IPS-NIHi7 (cell line): Measurements from ENCODE around the gene ALDH1L1.

Source experiments
- DNase-seq: peaks from one replicate; pipeline ENCODE4 v3.0.0; 2012; ENCODE audit warnings: mixed read lengths; ENCODE audit errors: extremely low spot score

ALDH1L1 gene

GRCh38 chr3:126154391-126155279, 25.8 kb downstream of the ALDH1L1 start:
- DNase-seq, result peak; percentile 2

DNA sequence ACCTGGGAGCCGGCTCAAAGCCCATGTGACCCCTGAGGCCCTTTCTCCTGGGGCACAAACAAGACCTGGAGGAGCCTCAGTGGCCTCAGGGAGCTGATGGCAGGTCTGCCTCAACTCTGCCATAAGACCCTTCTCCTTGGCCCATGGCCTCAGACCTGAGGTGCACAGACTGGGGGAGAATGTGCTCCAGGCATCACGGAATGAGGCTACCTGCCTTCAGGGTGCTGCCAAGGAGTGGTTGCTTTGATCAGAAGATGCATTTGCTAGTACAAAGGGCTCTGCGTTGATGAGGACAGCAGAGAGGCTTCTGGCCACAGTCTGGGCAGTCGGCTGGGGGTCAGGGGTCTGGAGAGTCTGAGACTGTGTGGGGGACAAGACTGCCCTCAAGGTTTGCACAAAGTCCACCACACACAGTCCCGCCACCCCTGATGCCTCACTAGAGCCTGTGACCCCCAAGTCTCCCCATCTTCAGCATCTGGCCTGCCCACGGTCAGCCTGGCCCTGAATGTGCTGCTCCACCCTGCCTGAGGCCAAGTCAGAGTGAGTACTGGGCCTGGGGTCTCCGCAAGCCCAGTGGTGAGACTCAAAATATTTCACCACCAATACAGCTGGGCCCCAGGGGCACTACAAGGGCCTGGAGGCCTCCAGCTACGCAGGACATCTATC, 26.6 kb downstream of the ALDH1L1 start:
- DNase-seq, result peak; percentile 5

DNA sequence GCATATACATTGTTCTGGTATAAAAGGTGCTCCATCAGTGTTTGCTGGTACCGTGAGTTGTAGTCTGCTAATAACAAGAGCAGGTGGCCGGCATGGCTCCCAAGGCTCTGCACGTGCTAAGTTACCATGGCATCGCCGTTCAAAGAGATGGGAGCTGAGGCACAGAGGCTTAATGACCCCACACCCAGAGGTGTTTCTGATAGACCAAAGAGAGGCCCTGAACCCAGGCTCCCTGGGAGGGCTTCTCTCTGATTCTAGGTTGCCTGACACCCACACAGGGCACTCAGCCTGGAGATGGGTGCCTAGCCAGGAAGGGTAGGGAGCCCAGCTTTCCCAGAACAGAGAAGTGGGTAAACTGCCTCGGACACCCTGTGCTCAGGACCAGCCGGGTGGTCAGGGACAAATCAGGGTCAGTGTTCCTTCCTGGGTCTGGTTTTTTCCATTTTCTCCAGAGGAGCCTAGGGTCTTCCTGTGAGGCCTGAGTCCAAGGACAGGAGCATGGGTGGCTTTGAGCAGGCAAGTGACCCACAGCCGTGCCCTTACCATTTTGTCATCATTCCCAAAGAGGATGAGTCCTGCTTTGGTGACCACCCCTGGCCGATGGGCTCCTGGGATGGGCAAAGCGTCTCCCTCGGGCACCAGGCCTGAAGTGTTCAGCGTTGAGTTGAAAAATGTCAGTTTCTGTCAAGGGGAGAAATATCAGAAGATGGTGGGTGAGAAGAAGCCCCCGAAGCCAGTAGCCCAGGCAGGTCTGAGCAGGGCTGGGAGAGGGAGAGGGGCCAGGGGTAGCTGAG, 27.3 kb downstream of the ALDH1L1 start:
- peak; percentile 4 for DNase-seq

GRCh38 chr3:126152458-126152857, 27.9 kb downstream of the ALDH1L1 start:
- DNase-seq, result peak; percentile 2

GRCh38 chr3:126151562-126152302, 28.7 kb downstream of the ALDH1L1 start:
- DNase-seq, result no peak

DNA sequence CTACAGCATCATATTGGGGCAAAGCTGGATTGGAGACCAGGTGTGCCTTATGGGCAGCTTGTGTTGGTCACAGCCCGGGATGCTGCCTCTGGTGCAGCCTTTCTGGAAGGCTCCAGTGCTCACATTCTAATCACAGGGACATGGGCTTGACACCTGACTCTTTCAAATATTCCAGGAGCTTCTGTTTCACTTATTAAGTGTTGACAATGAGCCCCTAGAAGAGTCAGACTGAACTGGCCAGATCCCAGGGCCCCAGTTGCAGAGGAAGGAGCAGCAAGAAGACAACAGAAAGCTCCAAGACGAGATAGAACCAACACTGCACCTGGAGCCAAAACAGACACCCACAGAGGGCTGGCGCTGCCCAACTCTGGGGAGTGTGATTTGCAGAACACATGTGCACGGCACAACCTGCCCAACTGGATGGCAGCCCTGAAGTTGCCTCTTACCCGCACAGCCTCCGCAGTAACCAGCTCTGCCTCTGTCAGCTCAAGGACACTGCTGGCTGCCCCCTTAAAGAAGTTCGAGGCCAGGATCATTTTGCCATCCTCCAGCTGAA, 30.3 kb downstream of the ALDH1L1 start:
- DNase-seq, result peak; percentile 2

DNA sequence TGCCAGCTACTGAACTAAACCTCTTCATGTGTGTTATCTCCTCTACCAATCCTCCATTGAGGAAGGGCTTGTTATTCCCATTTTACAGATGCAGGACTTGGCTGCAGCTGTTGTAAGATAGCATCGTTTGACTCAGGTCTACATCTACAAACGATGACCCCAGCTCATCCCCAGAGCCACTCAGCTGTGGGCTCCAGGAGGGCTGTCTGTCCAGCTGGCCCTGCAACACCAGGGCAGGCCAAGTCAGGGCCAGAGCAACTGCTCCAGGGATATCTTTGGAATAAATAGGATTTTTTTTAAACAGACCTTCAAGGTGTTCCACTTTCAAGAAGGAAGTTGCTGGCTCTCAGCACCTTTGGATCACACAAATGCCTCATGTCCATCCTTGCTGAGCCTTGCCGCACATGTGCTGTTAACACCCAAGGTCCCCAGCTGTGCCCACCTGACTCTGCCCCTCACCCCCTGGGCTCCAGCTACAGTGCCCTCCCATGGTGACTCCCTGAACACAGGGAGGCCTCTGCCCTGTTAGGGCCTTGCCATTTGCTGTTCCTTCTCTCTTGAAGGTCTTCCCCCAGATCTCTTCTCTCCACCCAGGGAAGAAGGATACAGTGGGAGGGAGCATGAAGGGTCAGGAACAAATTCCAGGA, 31.0 kb downstream of the ALDH1L1 start:
- no peak for DNase-seq

- DNase-seq, result no peak
Measured at GRCh38 chr3:126147932-126148683, 32.3 kb downstream of the ALDH1L1 start.

DNA sequence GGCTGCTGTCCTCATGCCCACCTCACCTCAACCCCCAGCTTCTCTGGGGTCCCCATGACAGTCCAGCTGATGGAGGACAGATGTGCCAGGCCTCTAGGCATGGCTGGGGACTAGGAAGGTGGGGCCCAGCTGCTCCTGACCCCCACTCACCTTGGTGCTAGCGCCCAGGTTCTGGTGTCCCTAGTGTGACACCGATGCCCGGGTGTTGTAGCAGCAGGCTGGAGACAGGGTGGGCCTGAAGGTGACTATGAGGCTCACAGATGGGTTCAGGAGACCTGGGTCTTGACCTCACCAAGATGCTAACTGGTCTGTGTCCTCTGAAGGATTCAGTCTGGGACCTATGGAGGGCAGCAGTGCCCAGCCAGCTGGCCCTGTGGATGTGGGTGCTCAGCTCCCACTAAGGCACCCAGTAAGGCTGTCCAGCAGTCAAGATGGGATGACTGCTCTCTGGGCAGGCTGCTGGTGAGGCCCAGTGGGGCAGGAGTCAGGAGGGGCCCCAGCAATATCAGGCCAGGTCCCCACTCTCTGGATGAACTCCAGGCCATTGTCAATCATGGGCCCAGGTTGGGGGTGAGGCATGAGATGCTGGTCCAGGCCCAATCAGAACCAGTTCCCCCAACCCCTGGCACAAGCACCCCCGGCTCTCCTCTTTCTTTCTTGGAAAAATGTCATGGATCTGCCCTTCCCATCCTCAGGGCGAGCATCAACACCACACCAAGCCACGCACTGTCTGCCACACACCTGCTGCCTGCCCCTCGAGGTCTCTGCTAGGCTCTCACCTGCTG, 33.0 kb downstream of the ALDH1L1 start:
- no peak for DNase-seq

- no peak for DNase-seq
Measured at GRCh38 chr3:126146525-126147146, 33.8 kb downstream of the ALDH1L1 start.

GRCh38 chr3:126146034-126146433, 34.4 kb downstream of the ALDH1L1 start:
- no peak for DNase-seq

- DNase-seq, result no peak
Measured at GRCh38 chr3:126142652-126143051, 37.7 kb downstream of the ALDH1L1 start.

DNA sequence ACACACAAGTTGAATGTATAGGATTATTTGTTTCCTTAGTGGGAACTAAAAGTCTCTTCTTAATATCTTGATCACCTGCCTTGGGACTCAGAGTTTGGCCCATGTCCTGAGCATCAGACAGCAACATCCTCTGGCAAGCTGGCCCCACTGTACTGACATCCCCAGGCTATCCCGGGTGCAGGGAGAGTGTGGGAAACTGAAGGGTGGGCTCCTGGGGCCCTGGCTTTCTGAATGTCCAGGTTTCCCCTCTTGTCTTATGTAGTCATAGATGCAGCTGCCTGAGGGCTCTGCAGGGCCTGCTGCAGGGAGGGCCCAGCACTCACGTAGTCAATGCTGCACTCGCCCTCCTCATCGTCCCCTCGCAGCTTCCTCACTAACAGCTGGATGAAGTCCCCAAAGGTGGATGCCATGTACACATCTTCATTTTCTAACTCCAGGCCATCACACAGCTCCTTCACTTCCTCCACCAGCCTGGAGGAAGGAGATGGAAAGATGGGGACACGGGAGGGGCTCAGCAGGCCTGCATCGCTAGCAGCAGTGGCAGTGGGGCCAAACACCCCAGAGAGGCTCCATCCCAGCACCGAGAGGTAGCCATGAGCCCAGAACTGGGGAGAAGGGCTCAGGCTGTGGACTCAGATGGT, 42.8 kb downstream of the ALDH1L1 start:
- no peak for DNase-seq

DNA sequence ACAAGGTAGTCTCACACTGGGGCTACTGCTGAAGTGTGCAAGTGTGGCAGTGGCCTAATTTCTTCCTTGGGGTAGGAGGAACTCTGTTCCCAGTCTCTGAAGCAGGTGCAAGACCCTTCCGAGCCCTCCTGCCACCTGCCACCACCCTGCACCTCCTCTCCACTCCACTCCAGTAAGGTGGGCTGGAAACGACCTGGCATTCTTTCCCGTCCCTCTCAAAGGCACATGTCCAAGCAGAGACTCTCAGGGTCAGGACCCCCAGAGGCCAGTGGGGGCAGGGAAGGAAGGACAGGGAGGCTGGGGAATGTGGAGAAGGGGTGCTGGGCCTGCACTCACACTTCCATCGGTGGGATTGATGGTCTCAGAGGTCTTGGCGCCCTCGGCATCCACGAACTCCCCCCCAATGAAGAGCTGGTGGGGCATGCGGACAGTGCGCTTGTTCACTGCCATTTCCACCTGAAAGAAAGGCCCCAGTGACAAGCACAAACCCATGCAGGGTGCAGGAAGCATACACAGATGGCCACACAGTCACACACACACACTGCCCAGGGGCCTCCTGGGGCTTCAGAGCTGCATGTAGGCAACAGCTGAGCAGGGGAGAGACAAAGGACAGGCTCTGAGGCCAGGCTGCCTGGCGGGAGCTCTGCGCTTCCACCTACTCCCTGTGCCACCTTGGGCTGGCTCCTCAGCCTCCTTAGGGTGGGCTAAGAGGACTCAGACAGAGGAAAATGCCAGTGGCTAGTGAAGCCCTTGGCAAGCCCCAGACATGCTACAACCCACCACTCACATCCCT, 43.8 kb downstream of the ALDH1L1 start:
- no peak for DNase-seq

GRCh38 chr3:126135406-126136076, 44.8 kb downstream of the ALDH1L1 start:
- no peak for DNase-seq

DNA sequence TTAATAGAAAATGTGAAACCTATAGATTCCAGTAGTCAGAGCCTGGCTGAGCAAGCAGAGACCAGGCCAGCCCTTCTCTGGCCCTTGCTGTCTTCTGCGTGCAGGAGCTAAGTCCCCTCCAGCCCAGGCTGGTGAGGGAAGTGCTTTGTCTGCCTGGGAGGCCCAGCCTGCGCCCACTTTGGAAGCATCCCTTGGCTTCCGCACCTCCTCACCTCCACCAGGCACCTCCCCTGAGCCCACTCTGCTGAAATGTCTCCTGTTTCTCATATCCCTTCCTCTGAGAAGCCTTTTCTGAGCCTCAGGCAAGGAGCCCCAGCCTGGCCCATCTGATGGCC, 45.3 kb downstream of the ALDH1L1 start:
- no peak for DNase-seq
